Keratinocyte (primary cell): ENCODE data around the gene CLDN10. TPM values are rescaled to one million over a fixed set of nuclear protein-coding genes. Genes with fewer than 3 reads are reported as not detected.

Experiments
- DNase-seq: peaks from one replicate; pipeline ENCODE4 v3.0.0-alpha.2; 2011; ENCODE audit warnings: low read depth, missing footprints, low spot score
- FAIRE-seq: peaks from 2 replicates; lab custom pipeline; 2011; peaks lifted over from hg19 to GRCh38; lab: Jason Lieb, UNC
- H2AFZ ChIP-seq: 2 replicates; pipeline ENCODE4 v1.6.0; 2012; ENCODE audit warnings: low read length, control low read depth, inconsistent platforms; ENCODE audit not compliant: control insufficient read depth
- H3K27ac ChIP-seq: 2 replicates; pipeline ENCODE4 v1.5.1; 2011; ENCODE audit warnings: low read length; ENCODE audit not compliant: control insufficient read depth, insufficient read depth
- H3K27me3 ChIP-seq: 3 replicates; pipeline ENCODE4 v1.6.0; 2011; ENCODE audit warnings: low read length; ENCODE audit not compliant: control insufficient read depth, insufficient read depth; ENCODE audit errors: extremely low read depth
- H3K36me3 ChIP-seq, 2 experiments: 2 replicates in 1 of 2; 3 replicates in 1 of 2; pipeline ENCODE4 v1.5.1; 2011; ENCODE audit warnings: low read length in 2 of 2, mild to moderate bottlenecking in 1 of 2; ENCODE audit not compliant: control insufficient read depth in 2 of 2, insufficient read depth in 2 of 2; ENCODE audit errors: extremely low read depth in 1 of 2
- H3K4me1 ChIP-seq: 3 replicates; pipeline ENCODE4 v1.5.1; 2011; ENCODE audit warnings: low read length; ENCODE audit not compliant: control insufficient read depth, insufficient read depth; ENCODE audit errors: extremely low read depth
- H3K4me2 ChIP-seq: 3 replicates; pipeline ENCODE4 v1.6.0; 2011; ENCODE audit warnings: low read depth, low read length; ENCODE audit not compliant: control insufficient read depth, insufficient read depth; ENCODE audit errors: extremely low read depth
- H3K4me3 ChIP-seq, 3 experiments: fragments of 200-600 bp in 1 of 3; sonication (generic) in 1 of 3; 2 replicates in 2 of 3; 3 replicates in 1 of 3; pipeline ENCODE4 v1.5.1; 2011 to 2016; ENCODE audit warnings: low read length in 3 of 3, mild to moderate bottlenecking in 3 of 3, control low read depth in 2 of 3, inconsistent platforms in 1 of 3, low read depth in 1 of 3, mixed read lengths in 1 of 3, mixed run types in 1 of 3, moderate library complexity in 1 of 3; ENCODE audit not compliant: control insufficient read depth in 2 of 3, insufficient read depth in 2 of 3; ENCODE audit errors: extremely low read depth in 1 of 3
- H3K79me2 ChIP-seq: 2 replicates; pipeline ENCODE4 v1.6.0; 2012; ENCODE audit warnings: low read length; ENCODE audit not compliant: control insufficient read depth, insufficient read depth
- H3K9ac ChIP-seq: 3 replicates; pipeline ENCODE4 v1.6.0; 2011; ENCODE audit warnings: low read length; ENCODE audit not compliant: control insufficient read depth, insufficient read depth; ENCODE audit errors: extremely low read depth
- H3K9me1 ChIP-seq: 3 replicates; pipeline ENCODE4 v1.6.0; 2011; ENCODE audit warnings: low read length; ENCODE audit not compliant: control insufficient read depth, insufficient read depth; ENCODE audit errors: extremely low read depth
- H3K9me3 ChIP-seq: 2 replicates; pipeline ENCODE4 v1.5.1; 2012; ENCODE audit warnings: low read depth, low read length; ENCODE audit not compliant: control insufficient read depth
- H4K20me1 ChIP-seq: 3 replicates; pipeline ENCODE4 v1.6.0; 2011; ENCODE audit warnings: low read length; ENCODE audit not compliant: control insufficient read depth, insufficient read depth; ENCODE audit errors: extremely low read depth
- CTCF ChIP-seq, 3 experiments: IDR thresholded peaks in 1 of 3; conservative IDR thresholded peaks in 1 of 3; optimal IDR thresholded peaks in 1 of 3; 2 replicates in 2 of 3; 3 replicates in 1 of 3; pipeline versions ENCODE3 to v1.5.1; 2011; ENCODE audit warnings: low read length in 3 of 3, mild to moderate bottlenecking in 3 of 3, moderate library complexity in 2 of 3, control low read depth in 1 of 3, inconsistent platforms in 1 of 3; ENCODE audit not compliant: insufficient read depth in 2 of 3; ENCODE audit errors: extremely low read depth in 1 of 3
- EZH2 ChIP-seq: IDR thresholded peaks from one replicate; pipeline ENCODE4 v1.6.1; 2012; ENCODE audit warnings: inconsistent platforms, mild to moderate bottlenecking, low read length, moderate library complexity
- dilution Hi-C: fragments of 300-500 bp; cut with MboI; formaldehyde crosslinking; loops from one replicate; pipeline ENCODE4 v1.7.0; 2020; ENCODE audit warnings: low sequenced_read_pairs; ENCODE audit not compliant: extremely low pct_ligation_motif_present
- polyA plus RNA-seq, 5 experiments: library from polyadenylated mRNA; depleted of rRNA in 3 of 5; stranded (reverse) in 3 of 5; stranded (forward) in 1 of 5; unstranded in 1 of 5; fragments of >200 nt; gene quantifications; 1 replicate in 1 of 5; 2 replicates in 3 of 5; 3 replicates in 1 of 5; pipeline versions ENCODE4 v1.2.1 to v1.2.3, GENCODE V29; 2011 to 2012; ENCODE audit warnings: missing spikeins in 2 of 5, low read depth in 1 of 5, low replicate concordance in 1 of 5

The CLDN10 gene
- polyA plus RNA-seq, 1 donor (not counting 4 experiments of a cell fraction or from before 2014, with no cell fraction given) = not detected

GRCh38 chr13:95516021-95516420 is 36.5 kb upstream of the CLDN10 start:
- Histone ChIP-seq H3K36me3 (no peaks in the 10 kb centered on the region), H3K4me3 (no peak overlapping the region), H3K27ac (no peak overlapping the region), H3K9ac (no peak overlapping the region), H3K4me1 (peaks cover 8% of the 10 kb centered on the region), H3K79me2 (no peaks in the 10 kb centered on the region), H3K27me3 (no peaks in the 10 kb centered on the region), H3K9me1 (no peaks in the 10 kb centered on the region), H2AFZ (no peak overlapping the region), H3K9me3 (no peaks in the 10 kb centered on the region), H3K4me2 (no peak overlapping the region), H4K20me1 (no peaks in the 10 kb centered on the region)
- FAIRE-seq (no peak), DNase-seq (no peak)
- no peak for TF ChIP-seq EZH2
- TF ChIP-seq CTCF (optimal IDR thresholded peaks at IDR 0.05 in 1 of 3, IDR thresholded peaks at IDR 0.05 in 1 of 3, conservative IDR thresholded peaks at IDR 0.05 in 1 of 3; ENCODE audit: extremely low read depth in 1 of 3, insufficient read depth in 2 of 3, low read length in 3 of 3) = no peak
- dilution Hi-C loops = no loop called here

- Histone ChIP-seq H3K27ac (no peak overlapping the region), H3K27me3 (no peaks in the 10 kb centered on the region), H3K9me1 (no peaks in the 10 kb centered on the region), H2AFZ (no peak overlapping the region), H3K4me2 (no peak overlapping the region), H3K36me3 (no peaks in the 10 kb centered on the region), H3K4me1 (peaks cover 8% of the 10 kb centered on the region), H3K4me3 (no peak overlapping the region), H3K9ac (no peak overlapping the region), H3K9me3 (no peaks in the 10 kb centered on the region), H4K20me1 (no peaks in the 10 kb centered on the region), H3K79me2 (no peaks in the 10 kb centered on the region)
- no peak for TF ChIP-seq CTCF (optimal IDR thresholded peaks at IDR 0.05 in 1 of 3, IDR thresholded peaks at IDR 0.05 in 1 of 3, conservative IDR thresholded peaks at IDR 0.05 in 1 of 3; ENCODE audit: extremely low read depth in 1 of 3, insufficient read depth in 2 of 3, low read length in 3 of 3)
- TF ChIP-seq EZH2 = no peak
- FAIRE-seq = no peak
- no peak for DNase-seq
- dilution Hi-C loops = no loop called here
Observed at GRCh38 chr13:95516492-95516891, 36.0 kb upstream of the CLDN10 start.
